Measurements from ENCODE around the gene NSUN7. TPM values are rescaled to one million over a fixed set of nuclear protein-coding genes. Genes with fewer than 3 reads are reported as not detected.

Gene NSUN7
- total RNA-seq, 1 donor from 2014 or later = 3.3 TPM

GRCh38 chr4:40723728-40724127, 26.0 kb upstream of the NSUN7 start:
- TF ChIP-seq, protein P1, sequence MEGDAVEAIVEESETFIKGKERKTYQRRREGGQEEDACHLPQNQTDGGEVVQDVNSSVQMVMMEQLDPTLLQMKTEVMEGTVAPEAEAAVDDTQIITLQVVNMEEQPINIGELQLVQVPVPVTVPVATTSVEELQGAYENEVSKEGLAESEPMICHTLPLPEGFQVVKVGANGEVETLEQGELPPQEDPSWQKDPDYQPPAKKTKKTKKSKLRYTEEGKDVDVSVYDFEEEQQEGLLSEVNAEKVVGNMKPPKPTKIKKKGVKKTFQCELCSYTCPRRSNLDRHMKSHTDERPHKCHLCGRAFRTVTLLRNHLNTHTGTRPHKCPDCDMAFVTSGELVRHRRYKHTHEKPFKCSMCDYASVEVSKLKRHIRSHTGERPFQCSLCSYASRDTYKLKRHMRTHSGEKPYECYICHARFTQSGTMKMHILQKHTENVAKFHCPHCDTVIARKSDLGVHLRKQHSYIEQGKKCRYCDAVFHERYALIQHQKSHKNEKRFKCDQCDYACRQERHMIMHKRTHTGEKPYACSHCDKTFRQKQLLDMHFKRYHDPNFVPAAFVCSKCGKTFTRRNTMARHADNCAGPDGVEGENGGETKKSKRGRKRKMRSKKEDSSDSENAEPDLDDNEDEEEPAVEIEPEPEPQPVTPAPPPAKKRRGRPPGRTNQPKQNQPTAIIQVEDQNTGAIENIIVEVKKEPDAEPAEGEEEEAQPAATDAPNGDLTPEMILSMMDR (conservative IDR thresholded peaks at IDR 0.05; ENCODE audit: low read depth, low read length) = no peak
- no peak overlapping the region for H3K4me3 ChIP-seq (ENCODE audit: low read depth, low read length)
- no peak for DNase-seq (ENCODE audit: low read depth)

DNA sequence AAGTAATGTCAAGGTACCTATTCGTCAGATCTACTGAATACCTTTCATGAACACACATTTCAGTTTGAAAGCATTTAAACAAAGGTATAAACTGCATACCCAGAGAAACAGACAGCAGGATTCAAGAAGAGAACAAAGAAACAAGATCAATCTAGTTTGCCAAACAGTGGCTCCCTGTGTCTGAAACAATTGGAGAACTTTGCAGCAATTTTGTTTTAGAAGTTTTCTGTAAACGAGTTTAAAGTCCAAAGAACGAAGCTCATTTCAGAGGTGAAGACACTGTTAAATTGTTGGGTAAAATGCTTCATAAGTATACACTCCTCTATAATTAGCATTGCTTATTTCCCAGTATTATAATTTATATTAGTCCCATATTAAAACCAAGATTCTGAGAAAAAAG, 21.4 kb upstream of the NSUN7 start:
- TF ChIP-seq, protein P1 (conservative IDR thresholded peaks at IDR 0.05; ENCODE audit: low read depth, low read length) = no peak
- no peak for DNase-seq (ENCODE audit: low read depth)
- H3K4me3 ChIP-seq (ENCODE audit: low read depth, low read length) = no peak overlapping the region

- no peak for DNase-seq (ENCODE audit: low read depth)
- no peak overlapping the region for H3K4me3 ChIP-seq (ENCODE audit: low read depth, low read length)
- TF ChIP-seq, protein P1 (conservative IDR thresholded peaks at IDR 0.05; ENCODE audit: low read depth, low read length) = no peak
These were observed 20.2 kb upstream of the NSUN7 start for GRCh38 chr4:40729555-40729954.

DNA sequence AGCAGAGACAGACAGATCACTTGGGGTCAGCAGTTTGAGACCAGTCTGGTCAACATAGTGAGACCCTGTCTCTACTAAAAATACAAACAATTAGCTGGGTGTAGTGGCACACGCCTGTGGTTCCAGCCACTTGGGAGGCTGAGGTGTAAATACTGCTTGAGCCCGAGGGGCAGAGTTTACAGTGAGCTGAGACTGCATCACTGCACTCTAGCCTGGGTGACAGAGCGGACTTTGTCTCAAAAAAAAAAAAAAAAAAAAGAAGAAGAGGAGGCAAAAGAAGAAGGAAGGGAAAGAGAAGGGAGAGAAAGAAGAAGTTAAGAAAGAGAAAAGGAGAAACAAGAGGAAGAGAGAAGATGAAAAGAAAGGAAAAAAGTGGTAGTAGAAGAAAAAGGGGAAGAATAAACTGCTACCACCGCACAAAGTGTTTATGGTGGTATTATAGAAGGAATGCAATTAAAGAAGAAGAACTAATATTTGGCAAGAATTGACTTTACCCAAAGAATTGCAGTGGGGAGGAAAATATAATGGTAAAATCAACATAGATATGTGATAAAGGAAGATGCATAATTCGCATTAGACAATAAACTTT, 19.6 kb upstream of the NSUN7 start:
- TF ChIP-seq, protein P1 (conservative IDR thresholded peaks at IDR 0.05; ENCODE audit: low read depth, low read length) = no peak
- no peak for DNase-seq (ENCODE audit: low read depth)
- H3K4me3 ChIP-seq (ENCODE audit: low read depth, low read length) = no peak overlapping the region

DNA sequence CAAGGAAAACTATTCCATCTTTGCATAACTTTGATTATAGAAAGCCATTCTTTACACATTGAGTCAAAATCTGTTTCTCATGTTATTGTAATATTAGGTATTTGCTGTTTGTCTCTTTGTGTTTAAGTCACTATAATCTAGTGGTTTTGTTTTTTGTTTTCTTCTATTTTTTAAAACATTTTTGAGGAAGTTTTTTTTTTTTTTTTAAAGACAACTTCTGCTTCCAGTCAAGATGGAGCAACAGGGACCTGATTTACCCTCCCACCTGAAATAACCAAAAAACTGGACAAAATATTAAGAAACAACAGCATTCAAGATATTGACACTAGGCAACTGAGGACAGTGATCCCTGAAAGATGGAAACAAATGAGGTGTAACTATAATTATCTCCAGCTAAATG, 18.4 kb upstream of the NSUN7 start:
- TF ChIP-seq, protein P1 (conservative IDR thresholded peaks at IDR 0.05; ENCODE audit: low read depth, low read length) = no peak
- no peak for DNase-seq (ENCODE audit: low read depth)
- no peak overlapping the region for H3K4me3 ChIP-seq (ENCODE audit: low read depth, low read length)

DNA sequence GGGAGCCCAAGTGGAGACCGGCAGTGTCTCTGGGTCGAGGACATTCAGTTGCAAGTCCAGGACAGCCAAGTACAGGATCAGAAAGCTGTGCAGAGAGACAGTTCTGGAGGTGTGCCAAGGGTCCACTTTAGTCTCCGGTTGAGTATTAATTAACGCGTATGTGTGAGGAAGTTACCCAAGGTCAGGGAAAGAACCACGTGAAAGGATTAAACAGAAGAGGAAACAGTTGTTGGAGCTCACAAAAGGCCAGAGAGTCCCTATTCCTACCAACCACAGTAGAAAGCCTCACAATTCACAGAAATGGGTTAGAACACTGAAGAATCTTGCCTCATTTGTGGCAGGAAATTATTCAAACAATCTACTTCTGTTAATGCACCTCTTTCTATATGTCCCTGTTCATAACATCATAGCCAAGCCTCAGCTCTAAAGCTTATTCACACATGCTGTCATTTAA, 17.9 kb upstream of the NSUN7 start:
- TF ChIP-seq, protein P1 (conservative IDR thresholded peaks at IDR 0.05; ENCODE audit: low read depth, low read length) = no peak
- peak; percentile 41 for DNase-seq (ENCODE audit: low read depth)
- no peak overlapping the region for H3K4me3 ChIP-seq (ENCODE audit: low read depth, low read length)

DNA sequence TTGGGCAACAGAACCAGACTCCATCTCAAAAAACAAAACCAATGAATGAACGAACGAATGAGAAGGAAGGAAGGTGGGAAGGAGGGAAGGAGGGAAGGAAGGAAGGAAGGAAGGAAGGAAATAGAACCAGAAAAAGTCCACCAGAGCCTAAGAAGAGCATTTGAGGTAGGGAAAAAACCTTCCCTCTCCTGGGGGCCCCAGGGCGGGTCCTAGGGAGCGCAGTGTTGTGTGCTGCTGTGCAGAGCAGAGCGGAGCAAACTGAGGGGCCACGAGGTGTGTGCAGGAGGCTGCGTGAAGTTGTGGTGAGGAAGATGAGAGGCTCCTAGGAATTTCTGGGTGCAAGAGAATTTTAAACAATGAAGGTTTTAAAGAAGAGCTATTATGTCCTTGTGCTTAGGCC, 16.0 kb upstream of the NSUN7 start:
- TF ChIP-seq, protein P1 (conservative IDR thresholded peaks at IDR 0.05; ENCODE audit: low read depth, low read length) = no peak
- no peak overlapping the region for H3K4me3 ChIP-seq (ENCODE audit: low read depth, low read length)
- no peak for DNase-seq (ENCODE audit: low read depth)

Measured in epithelial cell of proximal tubule (primary cell).